ENCODE data around the gene ZNF727. TPM values are rescaled to one million over a fixed set of nuclear protein-coding genes. Genes with fewer than 3 reads are reported as not detected.
"Not testable (repeated sequence)": the region's sequence is repeated elsewhere in the genome, so short reads cannot be mapped to it uniquely, and the experiment has no call there.

Gene ZNF727
- 1 to 10 TPM in 3 of 4 donors, under 1 TPM in 1; 0.96 to 7.7 (median 2.7) TPM for total RNA-seq

- DNase-seq (ENCODE audit: low spot score) (no peak), ATAC-seq (ENCODE audit: low FRiP score) (peak; percentile 99)
Observed at GRCh38 chr7:64045301-64046040, at the start of gene ZNF727. Gene ZNF727 (plus strand): TSS chr7:64045434. CDS start chr7:64045622, 188 bp downstream.

GRCh38 chr7:63998549-63998948 lies 46.7 kb upstream of the ZNF727 start, which contains the start of gene ZNF722:
Gene ZNF722 (plus strand): TSS chr7:63998849. CDS start chr7:63998962, 113 bp downstream.
- ATAC-seq (ENCODE audit: low FRiP score) (no peak), DNase-seq (ENCODE audit: low spot score) (no peak)
- no peak for TF ChIP-seq CTCF (IDR thresholded peaks at IDR 0.05)

More at GRCh38 chr7:64045301-64046040, at the start of gene ZNF727:
- no peak for TF ChIP-seq CTCF (IDR thresholded peaks at IDR 0.05)

GRCh38 chr7:64015496-64015895 lies 29.7 kb upstream of the ZNF727 start:
- ATAC-seq (ENCODE audit: low FRiP score); DNase-seq (ENCODE audit: low spot score): not testable (repeated sequence)

GRCh38 chr7:64035388-64035787 lies 9.8 kb upstream of the ZNF727 start:
- ATAC-seq (ENCODE audit: low FRiP score) = no peak
- DNase-seq (ENCODE audit: low spot score) = no peak
- TF ChIP-seq CTCF (IDR thresholded peaks at IDR 0.05) = no peak

GRCh38 chr7:64037095-64037494 lies 8.1 kb upstream of the ZNF727 start:
- no peak for TF ChIP-seq CTCF (IDR thresholded peaks at IDR 0.05)

GRCh38 chr7:64046041-64046389 lies 781 bp downstream of the ZNF727 start:
- DNase-seq (ENCODE audit: low spot score) = no peak
- no peak for TF ChIP-seq CTCF (IDR thresholded peaks at IDR 0.05)
- ATAC-seq (ENCODE audit: low FRiP score) = no peak

More at GRCh38 chr7:64037095-64037494, 8.1 kb upstream of the ZNF727 start:
- ATAC-seq (ENCODE audit: low FRiP score) (no peak), DNase-seq (ENCODE audit: low spot score) (no peak)

GRCh38 chr7:64077837-64078698 lies 32.8 kb downstream of the ZNF727 start:
- not testable (repeated sequence) for ATAC-seq (ENCODE audit: low FRiP score); DNase-seq (ENCODE audit: low spot score)

GRCh38 chr7:64078699-64078994 lies 33.4 kb downstream of the ZNF727 start:
- ATAC-seq (ENCODE audit: low FRiP score) (no peak), DNase-seq (ENCODE audit: low spot score) (no peak)
- no peak for TF ChIP-seq CTCF (IDR thresholded peaks at IDR 0.05)
